Left ventricle myocardium inferior (tissue), 1 donor: ENCODE results near the gene NT5DC1. TPM values are rescaled to one million over a fixed set of nuclear protein-coding genes. Genes with fewer than 3 reads are reported as not detected.
A peak's percentile ranks its signal among the peaks of the same experiment; 100 is the strongest.

ENCODE experiments used
- DNase-seq: peaks from one replicate; pipeline ENCODE4 v3.0.0-alpha.2; 2020
- H3K27ac ChIP-seq: fragments of 200-600 bp; replicated peaks from 2 replicates; pipeline ENCODE4 v1.8.0; 2021
- H3K27me3 ChIP-seq: fragments of 200-600 bp; 2 replicates; pipeline ENCODE4 v1.8.0; 2021; ENCODE audit warnings: low read depth
- H3K36me3 ChIP-seq: fragments of 200-600 bp; 2 replicates; pipeline ENCODE4 v1.8.0; 2021
- H3K4me1 ChIP-seq: fragments of 200-600 bp; 2 replicates; pipeline ENCODE4 v1.8.0; 2021
- H3K4me3 ChIP-seq: fragments of 200-600 bp; 2 replicates; pipeline ENCODE4 v1.8.0; 2021; ENCODE audit warnings: mild to moderate bottlenecking, moderate library complexity
- H3K9me3 ChIP-seq: fragments of 200-600 bp; replicated peaks from 2 replicates; pipeline ENCODE4 v1.8.0; 2021
- intact Hi-C: fragments of 100-400 bp; cut with micrococcal nuclease; formaldehyde crosslinking; loops from one replicate; pipeline ENCODE4 v1.11.0; 2022
- total RNA-seq: library from RNA; stranded (reverse); fragmentation: NEBNext Ultra II Directional; extraction: Animal tissue kit (Norgen Biotek cat#: 25700); gene quantifications from one replicate; pipeline ENCODE4 v1.2.1, GENCODE V29; 2021
- TF ChIP-seq, protein P1 (sequence below): fragments of 200-600 bp; IDR thresholded peaks from 2 replicates; pipeline ENCODE4 v1.8.0; 2021; ENCODE audit warnings: antibody characterized with exemption, mild to moderate bottlenecking, borderline replicate concordance
- donor health status: DM: no; HTN: yes; CAD: no; lungs with severe emphysema.

The NT5DC1 gene
- total RNA-seq, 1 donor from 2014 or later, result 64.3 TPM

DNA sequence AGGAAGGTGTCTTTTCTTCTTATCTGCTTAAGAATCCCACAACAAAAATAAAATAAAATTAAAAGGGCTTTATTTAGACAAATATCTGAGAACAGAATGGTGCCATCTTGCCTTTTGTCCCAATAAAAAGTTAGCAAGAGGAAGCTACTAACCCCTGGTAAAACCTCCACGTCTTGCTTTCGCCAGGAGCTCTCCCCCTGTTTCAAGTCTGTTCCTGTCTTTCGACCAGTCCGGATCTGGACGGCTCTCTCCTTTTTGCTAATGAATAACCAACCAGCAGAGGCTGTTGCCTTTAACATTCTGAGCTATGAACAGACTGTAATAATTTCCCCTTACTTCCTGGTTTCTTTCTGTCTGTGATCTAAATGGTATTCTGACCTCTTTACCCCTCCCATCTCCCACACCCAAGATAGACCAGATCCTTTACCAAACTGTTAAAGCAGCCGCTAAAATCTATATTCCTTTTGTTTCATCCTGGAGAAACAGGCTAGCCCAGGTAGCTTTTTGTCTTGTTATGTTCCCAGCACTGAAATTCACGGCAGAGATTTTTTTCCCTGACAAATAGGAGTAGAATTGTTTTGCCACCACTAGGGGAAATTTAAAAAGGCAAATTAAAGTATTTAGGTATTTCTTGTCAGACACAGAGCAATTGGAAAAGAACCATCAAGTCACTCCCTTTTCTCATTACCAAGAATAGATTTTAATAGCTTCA is 39.9 kb upstream of the NT5DC1 start, which contains the start of gene FRK:
Gene FRK, minus strand, starts transcription at position 320 of the 712 bp plus-strand sequence. CDS start 580 bp downstream, outside the sequence.
- no peaks in the 10 kb centered on the region for H3K27me3 ChIP-seq
- H3K9me3 ChIP-seq, result no peaks in the 10 kb centered on the region
- DNase-seq, result no peak
- H3K4me1 ChIP-seq, result peaks cover 32% of the 10 kb centered on the region
- TF ChIP-seq, protein P1, sequence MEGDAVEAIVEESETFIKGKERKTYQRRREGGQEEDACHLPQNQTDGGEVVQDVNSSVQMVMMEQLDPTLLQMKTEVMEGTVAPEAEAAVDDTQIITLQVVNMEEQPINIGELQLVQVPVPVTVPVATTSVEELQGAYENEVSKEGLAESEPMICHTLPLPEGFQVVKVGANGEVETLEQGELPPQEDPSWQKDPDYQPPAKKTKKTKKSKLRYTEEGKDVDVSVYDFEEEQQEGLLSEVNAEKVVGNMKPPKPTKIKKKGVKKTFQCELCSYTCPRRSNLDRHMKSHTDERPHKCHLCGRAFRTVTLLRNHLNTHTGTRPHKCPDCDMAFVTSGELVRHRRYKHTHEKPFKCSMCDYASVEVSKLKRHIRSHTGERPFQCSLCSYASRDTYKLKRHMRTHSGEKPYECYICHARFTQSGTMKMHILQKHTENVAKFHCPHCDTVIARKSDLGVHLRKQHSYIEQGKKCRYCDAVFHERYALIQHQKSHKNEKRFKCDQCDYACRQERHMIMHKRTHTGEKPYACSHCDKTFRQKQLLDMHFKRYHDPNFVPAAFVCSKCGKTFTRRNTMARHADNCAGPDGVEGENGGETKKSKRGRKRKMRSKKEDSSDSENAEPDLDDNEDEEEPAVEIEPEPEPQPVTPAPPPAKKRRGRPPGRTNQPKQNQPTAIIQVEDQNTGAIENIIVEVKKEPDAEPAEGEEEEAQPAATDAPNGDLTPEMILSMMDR, result peak; percentile 36
- no peaks in the 10 kb centered on the region for H3K36me3 ChIP-seq
- peak within 1 kb of the TSS; percentile 59 for H3K4me3 ChIP-seq
- peak within 1 kb of the TSS; percentile 67 for H3K27ac ChIP-seq
- intact Hi-C loops, result no loop called here

DNA sequence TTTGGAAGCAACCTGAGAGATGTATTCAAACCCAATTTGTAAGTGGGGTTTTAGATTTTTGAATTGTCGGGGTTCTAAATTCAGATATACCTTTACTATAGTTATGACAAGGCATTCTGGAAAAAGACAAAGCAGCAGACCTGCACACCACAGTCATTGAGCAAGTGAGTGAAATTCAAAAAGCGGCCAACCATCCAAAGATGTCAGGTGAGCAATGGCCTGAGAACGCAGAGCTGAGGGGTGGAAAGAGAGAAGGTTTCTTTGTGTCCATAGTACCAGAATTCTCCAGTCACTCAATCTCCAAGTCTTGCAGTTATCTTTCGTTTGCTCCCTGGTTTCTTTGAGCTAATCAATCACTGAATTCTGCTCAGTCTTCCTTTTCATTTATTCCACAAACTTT is 38.2 kb upstream of the NT5DC1 start:
- H3K4me3 ChIP-seq, result no peak overlapping the region
- peaks cover 32% of the 10 kb centered on the region for H3K4me1 ChIP-seq
- H3K9me3 ChIP-seq, result no peaks in the 10 kb centered on the region
- DNase-seq, result no peak
- no peaks in the 10 kb centered on the region for H3K27me3 ChIP-seq
- H3K27ac ChIP-seq, result no peak overlapping the region
- H3K36me3 ChIP-seq, result no peaks in the 10 kb centered on the region
- TF ChIP-seq, protein P1, result no peak
- intact Hi-C loops, result no loop called here

DNA sequence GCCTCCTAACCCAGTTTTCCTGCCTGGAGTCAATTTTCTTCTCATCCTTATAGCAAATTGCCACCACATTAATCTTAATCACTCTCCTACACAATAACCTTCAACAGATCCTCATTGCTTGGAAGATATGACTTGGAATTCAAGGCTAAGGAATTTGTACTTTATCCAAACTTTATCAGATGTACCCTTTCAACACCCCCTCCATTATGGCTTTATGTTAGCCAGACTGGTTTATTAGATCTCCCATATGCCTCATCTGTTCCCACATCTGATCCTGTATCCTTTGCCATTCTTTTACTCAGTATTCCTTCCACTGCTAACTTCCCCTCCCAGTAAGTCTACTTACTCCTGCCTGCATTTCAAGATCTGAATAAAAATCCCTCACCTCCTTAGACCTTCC is 36.0 kb upstream of the NT5DC1 start:
- intact Hi-C loops, result no loop called here
- TF ChIP-seq, protein P1, result no peak
- no peaks in the 10 kb centered on the region for H3K27me3 ChIP-seq

DNA sequence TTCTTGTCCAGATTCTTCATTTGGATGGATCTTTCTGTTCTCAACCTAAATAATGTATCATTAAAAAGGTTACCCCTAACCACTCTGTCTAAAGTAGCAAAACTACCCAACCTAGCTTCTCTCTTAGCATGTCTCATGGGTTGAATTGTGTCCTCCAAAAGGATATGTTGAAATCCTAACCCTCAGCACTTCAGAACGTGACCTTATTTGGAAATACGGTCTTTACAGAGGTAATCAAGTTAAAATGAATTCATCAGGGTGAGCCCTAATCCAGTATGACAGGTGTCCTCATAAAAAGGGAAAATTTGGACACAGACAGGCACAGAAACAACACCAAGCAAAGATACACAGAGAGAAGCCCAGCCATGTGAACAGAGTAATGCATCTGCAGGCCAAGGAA is 33.9 kb upstream of the NT5DC1 start:
- Histone ChIP-seq H3K36me3 (no peaks in the 10 kb centered on the region), H3K27ac (no peak overlapping the region), H3K9me3 (no peaks in the 10 kb centered on the region), H3K4me1 (peaks cover 13% of the 10 kb centered on the region), H3K27me3 (no peaks in the 10 kb centered on the region), H3K4me3 (no peak overlapping the region)
- DNase-seq, result no peak
- intact Hi-C loops, result no loop called here
- TF ChIP-seq, protein P1, result no peak

More for the DNA sequence above, 36.0 kb upstream of the NT5DC1 start:
- Histone ChIP-seq H3K36me3 (no peaks in the 10 kb centered on the region), H3K9me3 (no peaks in the 10 kb centered on the region), H3K4me1 (peaks cover 32% of the 10 kb centered on the region), H3K27ac (no peak overlapping the region), H3K4me3 (no peak overlapping the region)
- DNase-seq, result no peak

DNA sequence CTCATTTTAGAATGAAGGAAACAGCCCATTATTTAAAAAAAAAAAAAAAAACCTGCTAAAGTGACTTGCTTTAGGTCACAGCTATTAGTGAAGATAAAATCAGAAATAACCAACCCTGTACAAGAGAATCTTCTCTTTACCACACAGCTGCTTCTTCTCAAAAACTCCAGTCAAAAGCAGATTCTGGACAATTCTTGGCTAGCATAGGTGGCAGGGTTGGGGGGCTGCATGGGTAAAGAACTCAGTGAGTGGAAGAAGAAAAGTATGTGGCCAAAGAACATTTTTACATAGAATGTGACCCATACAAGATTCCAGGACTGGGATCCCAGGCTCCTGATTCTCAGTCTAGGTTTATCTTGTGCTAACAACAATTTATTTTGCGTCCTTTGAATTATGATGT is 30.6 kb upstream of the NT5DC1 start:
- no peak overlapping the region for H3K27ac ChIP-seq

More for the DNA sequence above, 30.6 kb upstream of the NT5DC1 start:
- no peaks in the 10 kb centered on the region for H3K36me3 ChIP-seq
- H3K27me3 ChIP-seq, result no peaks in the 10 kb centered on the region
- peaks cover 6% of the 10 kb centered on the region for H3K4me1 ChIP-seq
- no peaks in the 10 kb centered on the region for H3K9me3 ChIP-seq
- intact Hi-C loops, result no loop called here
- TF ChIP-seq, protein P1, result no peak
- no peak overlapping the region for H3K4me3 ChIP-seq
- DNase-seq, result no peak
